ENCODE results near the gene ZNF804A.

- TF ChIP-seq CTCF (IDR thresholded peaks at IDR 0.05; ENCODE audit: borderline replicate concordance, extremely low read depth, low read length, poor library complexity, severe bottlenecking) (no peak), EZH2 (IDR thresholded peaks at IDR 0.05; ENCODE audit: borderline replicate concordance, low read depth, low read length, severe bottlenecking) (no peak)
These were observed 158.6 kb downstream of the ZNF804A start for GRCh38 chr2:184756885-184757284.
